Gastrocnemius medialis (tissue), 4 donors: ENCODE results near the gene APOH.

ENCODE experiments used
- CTCF ChIP-seq, 5 experiments: fragments of 450-650 bp in 3 of 5; fragments of 200-600 bp in 2 of 5; sonication (generic) in 2 of 5; IDR thresholded peaks in 4 of 5; conservative IDR thresholded peaks in 1 of 5; 1 replicate in 4 of 5; 2 replicates in 1 of 5; pipeline ENCODE4 v1.5.1; 2016 to 2019; ENCODE audit warnings: antibody characterized with exemption in 5 of 5, mild to moderate bottlenecking in 3 of 5, moderate library complexity in 3 of 5
- POLR2A ChIP-seq, 2 donors: fragments of 450-650 bp; IDR thresholded peaks; one replicate each; pipeline ENCODE4 v1.6.1; 2017; ENCODE audit warnings: antibody characterized with exemption in 2 of 2, mild to moderate bottlenecking in 2 of 2, moderate library complexity in 2 of 2

- no peak for TF ChIP-seq CTCF (IDR thresholded peaks at IDR 0.05 in 4 of 5, conservative IDR thresholded peaks at IDR 0.05 in 1 of 5)
- no peak for TF ChIP-seq POLR2A (IDR thresholded peaks at IDR 0.05)
Measured at GRCh38 chr17:66210208-66210574, 19.0 kb downstream of the APOH start.
